GM12878 (cell line): ENCODE data around the gene TMEM266. TPM values are rescaled to one million over a fixed set of nuclear protein-coding genes. Genes with fewer than 3 reads are reported as not detected.

Experiments
- ATAC-seq: fragments of 200-7000 bp; cut with Tn5 transposase; 3 replicates; pipeline ENCODE4 v1.9.1; 2020; ENCODE audit warnings: mild to moderate bottlenecking, moderate library complexity
- BruUV-seq: library from RNA; stranded (reverse); fragments of 400-500 nt; replicated peaks from 2 replicates; lab custom pipeline; 2021; lab: Mats Ljungman, UMichigan
- CTCF ChIA-PET: fragments of 300-600 bp; sonication (Branson Sonifier 250); formaldehyde crosslinking; extraction: SDS; loops from one replicate; lab custom pipeline; 2021; ENCODE audit warnings: inconsistent platforms; lab: Yijun Ruan, JAX
- POLR2A ChIA-PET: fragments of 350-600 bp; formaldehyde crosslinking; extraction: SDS; loops from one replicate; lab custom pipeline; 2021; ENCODE audit warnings: inconsistent platforms; lab: Charles Lee
- RAD21 ChIA-PET: fragments of 300-600 bp; sonication (Branson Sonifier 250); formaldehyde crosslinking; loops from one replicate; lab custom pipeline; 2023; ENCODE audit warnings: antibody characterized with exemption; ENCODE audit not compliant: unreplicated experiment; lab: Charles Lee
- SMC1A ChIA-PET: fragments of 300-600 bp; sonication (Branson Sonifier 250); formaldehyde crosslinking; loops from one replicate; lab custom pipeline; 2023; ENCODE audit not compliant: unreplicated experiment, uncharacterized antibody; lab: Charles Lee
- DNase-seq: peaks from one replicate; pipeline ENCODE4 v3.0.0-alpha.2; 2011; ENCODE audit warnings: low read depth, low spot score
- FAIRE-seq: peaks from 3 replicates; lab custom pipeline; 2011; peaks lifted over from hg19 to GRCh38; lab: Jason Lieb, UNC
- H2AFZ ChIP-seq: 2 replicates; pipeline ENCODE4 v1.6.0; 2011; ENCODE audit warnings: low read depth, low read length, control low read depth; ENCODE audit not compliant: control insufficient read depth
- H3K27ac ChIP-seq: 2 replicates; pipeline ENCODE4 v1.5.1; 2011; ENCODE audit warnings: control low read depth; ENCODE audit not compliant: control insufficient read depth, insufficient read depth
- H3K27me3 ChIP-seq, 2 experiments: replicated peaks in 1 of 2; 2 replicates each; pipeline versions ENCODE4 v1.6.0 to v1.6.1; 2011; ENCODE audit warnings: low read length in 1 of 2; ENCODE audit not compliant: control insufficient read depth in 2 of 2, insufficient read depth in 2 of 2
- H3K36me3 ChIP-seq, 2 experiments: 2 replicates each; pipeline ENCODE4 v1.5.1; 2011; ENCODE audit warnings: low read length in 1 of 2; ENCODE audit not compliant: control insufficient read depth in 2 of 2, insufficient read depth in 2 of 2
- H3K4me1 ChIP-seq: 2 replicates; pipeline ENCODE4 v1.6.1; 2011; ENCODE audit warnings: mild to moderate bottlenecking, low read length, moderate library complexity, mixed read lengths; ENCODE audit not compliant: control insufficient read depth, insufficient read depth
- H3K4me2 ChIP-seq: 2 replicates; pipeline ENCODE4 v1.6.0; 2011; ENCODE audit warnings: control low read depth; ENCODE audit not compliant: control insufficient read depth, insufficient read depth
- H3K4me3 ChIP-seq: fragments of 200-600 bp; sonication (generic); 2 replicates; pipeline ENCODE4 v1.5.1; 2016
- H3K79me2 ChIP-seq: 2 replicates; pipeline ENCODE4 v1.6.0; 2011; ENCODE audit warnings: low read length; ENCODE audit not compliant: control insufficient read depth, insufficient read depth
- H3K9ac ChIP-seq: 2 replicates; pipeline ENCODE4 v1.8.0; 2011; ENCODE audit warnings: low read length, control low read depth, mixed read lengths; ENCODE audit not compliant: control insufficient read depth, insufficient read depth
- H3K9me3 ChIP-seq: replicated peaks from 3 replicates; pipeline ENCODE4 v1.5.1; 2011; ENCODE audit warnings: mild to moderate bottlenecking, low read length; ENCODE audit not compliant: control insufficient read depth, insufficient read depth
- H4K20me1 ChIP-seq: 2 replicates; pipeline ENCODE4 v1.6.0; 2011; ENCODE audit not compliant: control insufficient read depth, insufficient read depth
- ASH2L ChIP-seq: fragments of 300-600, 200-600 bp; sonication (generic); IDR thresholded peaks from 2 replicates; pipeline ENCODE4 v1.6.1; 2017; ENCODE audit warnings: low read depth, mild to moderate bottlenecking, borderline replicate concordance
- ETV6 ChIP-seq, 2 experiments: fragments of 450-650 bp in 1 of 2; IDR thresholded peaks in 1 of 2; conservative IDR thresholded peaks in 1 of 2; 2 replicates each; pipeline ENCODE4 v1.6.1; 2014; ENCODE audit warnings: antibody characterized with exemption in 1 of 2, borderline replicate concordance in 1 of 2, low read depth in 1 of 2, mild to moderate bottlenecking in 1 of 2, moderate library complexity in 1 of 2
- IRF3 ChIP-seq: fragments of 450-650 bp; IDR thresholded peaks from 2 replicates; pipeline ENCODE4 v1.6.1; 2014; ENCODE audit warnings: mild to moderate bottlenecking
- KDM1A ChIP-seq: fragments of 200-600 bp; sonication (generic); IDR thresholded peaks from 2 replicates; pipeline ENCODE4 v1.6.1; 2016; ENCODE audit warnings: borderline replicate concordance
- MXI1 ChIP-seq: fragments of 150-350 bp; IDR thresholded peaks from 2 replicates; pipeline ENCODE4 v1.6.1; 2011; ENCODE audit warnings: low read depth, mild to moderate bottlenecking, inconsistent platforms, low read length, improper control_type of control experiment
- NRF1 ChIP-seq: conservative IDR thresholded peaks from 2 replicates; pipeline ENCODE4 v1.6.1; 2011; ENCODE audit warnings: mild to moderate bottlenecking, low read depth, low read length, improper control_type of control experiment
- PML ChIP-seq: IDR thresholded peaks from 2 replicates; pipeline ENCODE4 v1.6.1; 2012; ENCODE audit warnings: low read length, inconsistent platforms
- SMARCA5 ChIP-seq: fragments of 450-650 bp; IDR thresholded peaks from 2 replicates; pipeline ENCODE4 v1.6.1; 2017; ENCODE audit warnings: mild to moderate bottlenecking
- SUPT20H ChIP-seq: IDR thresholded peaks from 2 replicates; pipeline ENCODE4 v1.6.1; 2011; ENCODE audit warnings: low read depth, mild to moderate bottlenecking, low read length, moderate library complexity, borderline replicate concordance; ENCODE audit not compliant: control insufficient read depth
- TCF7 ChIP-seq: IDR thresholded peaks from 2 replicates; pipeline ENCODE4 v1.6.1; 2014; ENCODE audit warnings: antibody characterized with exemption, borderline replicate concordance
- USF1 ChIP-seq: IDR thresholded peaks from 2 replicates; pipeline ENCODE4 v1.6.1; 2011; ENCODE audit warnings: borderline replicate concordance, low read depth, mild to moderate bottlenecking, moderate library complexity, mixed read lengths, low read length; ENCODE audit not compliant: insufficient read depth; ENCODE audit errors: extremely low read length
- ZBTB33 ChIP-seq: fragments of 450-650 bp; IDR thresholded peaks from 2 replicates; pipeline ENCODE4 v1.6.1; 2017; ENCODE audit warnings: mild to moderate bottlenecking
- ZNF687 ChIP-seq: fragments of 450-650 bp; IDR thresholded peaks from 2 replicates; pipeline ENCODE4 v1.6.1; 2017; ENCODE audit warnings: mild to moderate bottlenecking, moderate library complexity
- WGBS: methylation state at CpG from one replicate; pipeline ENCODE4 v1.1.6; 2016; ENCODE audit warnings: low lambda C conversion rate; ENCODE audit not compliant: insufficient replicate concordance, insufficient coverage; ENCODE audit errors: missing lambda C conversion rate; 5-methylcytosine and 5-hydroxymethylcytosine counted together
- in situ Hi-C: fragments of 300-500 bp; cut with MboI; formaldehyde crosslinking; loops from 9 replicates; pipeline ENCODE4 v1.14.3; 2018; ENCODE audit warnings: mixed read lengths
- intact Hi-C: fragments of 100-400 bp; cut with micrococcal nuclease; formaldehyde crosslinking; loops from one replicate; pipeline ENCODE4 v1.14.2; 2022; ENCODE audit not compliant: unreplicated experiment
- polyA plus RNA-seq, 11 experiments: library from polyadenylated mRNA; depleted of rRNA in 4 of 11; unstranded in 6 of 11; stranded (reverse) in 5 of 11; fragments of >200 nt; fragmentation: Nextera tagmentation in 4 of 11; fragmentation: Illumina TruSeq in 1 of 11; extraction: Ambion mirVana in 4 of 11; extraction: Trizol in 1 of 11; gene quantifications; 1 replicate in 1 of 11; 2 replicates in 10 of 11; pipeline versions ENCODE4 v1.2.1 to v1.2.3, GENCODE V29; 2011 to 2016; ENCODE audit warnings: inconsistent platforms in 2 of 11, missing spikeins in 2 of 11, low read depth in 1 of 11
- total RNA-seq, 4 experiments: library from RNA; depleted of rRNA in 3 of 4; stranded (reverse); fragments of >200 nt in 3 of 4; fragmentation: Illumina TruSeq in 1 of 4; extraction: Trizol in 1 of 4; gene quantifications; 2 replicates each; pipeline versions ENCODE4 v1.2.1 to v1.2.3, GENCODE V29; 2013 to 2021

The TMEM266 gene
- total and polyA plus RNA-seq, 10 of the 15 experiments (the other 5 are each of a cell fraction or from before 2014, with no cell fraction given), result 0.11 to 0.70 (median 0.39) TPM

- Histone ChIP-seq H3K9me3 (no peaks in the 10 kb centered on the region), H3K27ac (no peak overlapping the region), H3K4me2 (no peak overlapping the region), H3K4me1 (no peaks in the 10 kb centered on the region), H3K4me3 (no peak overlapping the region), H3K9ac (no peak overlapping the region), H3K27me3 (no peaks in the 10 kb centered on the region; a peak in 3 of 4 replicates), H3K36me3 (no peaks in the 10 kb centered on the region), H3K79me2 (no peaks in the 10 kb centered on the region), H4K20me1 (no peaks in the 10 kb centered on the region), H2AFZ (no peak overlapping the region)
- no TSS peak for BruUV-seq
- in situ Hi-C loops, result no loop called here
- ATAC-seq (no peak), DNase-seq (no peak), FAIRE-seq (no peak)
- WGBS, result 20% methylated on average over 10 of the region's 10 CpGs
- POLR2A ChIA-PET, result no interaction called here
- RAD21 ChIA-PET, result no interaction called here
- CTCF ChIA-PET, result interaction anchor here (1.4 kb wide), 1 partner anchor 10 kb away, joined by 4 read pairs; no protein-coding TSS in a partner anchor
- intact Hi-C loops, result no loop called here
- SMC1A ChIA-PET, result no interaction called here
- TF ChIP-seq PML (no peak), TCF7 (no peak), USF1 (no peak), ZBTB33 (no peak), SUPT20H (no peak), ASH2L (no peak), ZNF687 (no peak), KDM1A (no peak), MXI1 (no peak), ETV6 (conservative IDR thresholded peaks at IDR 0.05 in 1 of 2, IDR thresholded peaks at IDR 0.05 in 1 of 2; ENCODE audit: borderline replicate concordance in 1 of 2, low read depth in 1 of 2) (no peak), IRF3 (no peak), NRF1 (no peak), SMARCA5 (no peak)
Measured at GRCh38 chr15:76162784-76163456, 103.1 kb downstream of the TMEM266 start.
